ENCODE measurements around the gene LEMD2. TPM values are rescaled to one million over a fixed set of nuclear protein-coding genes. Genes with fewer than 3 reads are reported as not detected.
A peak's percentile ranks its signal among the peaks of the same experiment; 100 is the strongest.

LEMD2 gene
- polyA plus RNA-seq, 1 of the 3 experiments (the other 2 are of a cell fraction), result 56.5 TPM

GRCh38 chr6:33782561-33782960 lies 6.4 kb downstream of the LEMD2 start (continued):
- TF ChIP-seq TAF1 (IDR thresholded peaks at IDR 0.05; ENCODE audit: borderline replicate concordance, low read depth, low read length) (no peak), TEAD4 (IDR thresholded peaks at IDR 0.05; ENCODE audit: borderline replicate concordance, insufficient read depth) (no peak), SMC3 (IDR thresholded peaks at IDR 0.05; ENCODE audit: low read depth, low read length) (no peak), FOSL2 (IDR thresholded peaks at IDR 0.05; ENCODE audit: borderline replicate concordance, low read depth) (no peak)
- TF ChIP-seq, protein P1, sequence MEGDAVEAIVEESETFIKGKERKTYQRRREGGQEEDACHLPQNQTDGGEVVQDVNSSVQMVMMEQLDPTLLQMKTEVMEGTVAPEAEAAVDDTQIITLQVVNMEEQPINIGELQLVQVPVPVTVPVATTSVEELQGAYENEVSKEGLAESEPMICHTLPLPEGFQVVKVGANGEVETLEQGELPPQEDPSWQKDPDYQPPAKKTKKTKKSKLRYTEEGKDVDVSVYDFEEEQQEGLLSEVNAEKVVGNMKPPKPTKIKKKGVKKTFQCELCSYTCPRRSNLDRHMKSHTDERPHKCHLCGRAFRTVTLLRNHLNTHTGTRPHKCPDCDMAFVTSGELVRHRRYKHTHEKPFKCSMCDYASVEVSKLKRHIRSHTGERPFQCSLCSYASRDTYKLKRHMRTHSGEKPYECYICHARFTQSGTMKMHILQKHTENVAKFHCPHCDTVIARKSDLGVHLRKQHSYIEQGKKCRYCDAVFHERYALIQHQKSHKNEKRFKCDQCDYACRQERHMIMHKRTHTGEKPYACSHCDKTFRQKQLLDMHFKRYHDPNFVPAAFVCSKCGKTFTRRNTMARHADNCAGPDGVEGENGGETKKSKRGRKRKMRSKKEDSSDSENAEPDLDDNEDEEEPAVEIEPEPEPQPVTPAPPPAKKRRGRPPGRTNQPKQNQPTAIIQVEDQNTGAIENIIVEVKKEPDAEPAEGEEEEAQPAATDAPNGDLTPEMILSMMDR (IDR thresholded peaks at IDR 0.05), result no peak

GRCh38 chr6:33781131-33781975 lies 7.6 kb downstream of the LEMD2 start:
- no peaks in the 10 kb centered on the region for H3K27me3 ChIP-seq (ENCODE audit: insufficient read depth)
- peaks cover 14% of the 10 kb centered on the region for H4K20me1 ChIP-seq (ENCODE audit: insufficient read depth)
- POLR2A ChIA-PET, result interaction anchor here (0.7 kb wide), 1 partner anchor 288 kb away, joined by 3 read pairs; no protein-coding TSS in a partner anchor
- CTCF ChIA-PET, result interaction anchor here (0.6 to 5.7 kb wide), 6 partner anchors 12 to 374 kb away, joined by 3 to 63 read pairs (median 4); partner anchors contain the start of gene UQCC2
- WGBS (ENCODE audit: low lambda C conversion rate), result 23% methylated on average over 7 of the region's 16 CpGs
- no peak for TF ChIP-seq RXRA (IDR thresholded peaks at IDR 0.05; ENCODE audit: borderline replicate concordance, low read depth)
- peak; percentile 53; the same call in 1 of the 2 replicates for TF ChIP-seq MEF2A (IDR thresholded peaks at IDR 0.05; ENCODE audit: borderline replicate concordance, low read depth)
- TF ChIP-seq FOXJ3 (CRISPR knock-in tag; IDR thresholded peaks at IDR 0.05), result no peak
- TF ChIP-seq, protein P2, sequence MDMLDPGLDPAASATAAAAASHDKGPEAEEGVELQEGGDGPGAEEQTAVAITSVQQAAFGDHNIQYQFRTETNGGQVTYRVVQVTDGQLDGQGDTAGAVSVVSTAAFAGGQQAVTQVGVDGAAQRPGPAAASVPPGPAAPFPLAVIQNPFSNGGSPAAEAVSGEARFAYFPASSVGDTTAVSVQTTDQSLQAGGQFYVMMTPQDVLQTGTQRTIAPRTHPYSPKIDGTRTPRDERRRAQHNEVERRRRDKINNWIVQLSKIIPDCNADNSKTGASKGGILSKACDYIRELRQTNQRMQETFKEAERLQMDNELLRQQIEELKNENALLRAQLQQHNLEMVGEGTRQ (IDR thresholded peaks at IDR 0.05; ENCODE audit: borderline replicate concordance, low read depth, low read length), result no peak
- TF ChIP-seq GABPA (IDR thresholded peaks at IDR 0.05; ENCODE audit: low read depth), result no peak
- TF ChIP-seq MAX (IDR thresholded peaks at IDR 0.05; ENCODE audit: low read depth), result 0 out of 2 replicates have a peak, but pooled peaks have one; percentile 34
- TF ChIP-seq MXI1 (IDR thresholded peaks at IDR 0.05; ENCODE audit: low read depth, low read length), result no peak
- TF ChIP-seq NFIC (IDR thresholded peaks at IDR 0.05; ENCODE audit: borderline replicate concordance), result peak; percentile 53
- TF ChIP-seq JUND (IDR thresholded peaks at IDR 0.05), result peak; percentile 85
- peak in 1 of 2 experiments; percentile 62; a peak in 1 of 4 replicates for TF ChIP-seq EP300 (IDR thresholded peaks at IDR 0.05; ENCODE audit: borderline replicate concordance in 1 of 2, low read depth in 1 of 2, low read length in 1 of 2)
- TF ChIP-seq FOSL2 (IDR thresholded peaks at IDR 0.05; ENCODE audit: borderline replicate concordance, low read depth), result peak; percentile 78
- peak; percentile 59 for TF ChIP-seq TCF12 (IDR thresholded peaks at IDR 0.05)
- peak; percentile 85; the same call in 1 of the 2 replicates for TF ChIP-seq TEAD4 (IDR thresholded peaks at IDR 0.05; ENCODE audit: borderline replicate concordance, insufficient read depth)
- TF ChIP-seq POLR2AphosphoS5 (IDR thresholded peaks at IDR 0.05; ENCODE audit: low read depth, low read length), result peak; percentile 32; the same call in 1 of the 2 replicates
- TF ChIP-seq, protein P3, sequence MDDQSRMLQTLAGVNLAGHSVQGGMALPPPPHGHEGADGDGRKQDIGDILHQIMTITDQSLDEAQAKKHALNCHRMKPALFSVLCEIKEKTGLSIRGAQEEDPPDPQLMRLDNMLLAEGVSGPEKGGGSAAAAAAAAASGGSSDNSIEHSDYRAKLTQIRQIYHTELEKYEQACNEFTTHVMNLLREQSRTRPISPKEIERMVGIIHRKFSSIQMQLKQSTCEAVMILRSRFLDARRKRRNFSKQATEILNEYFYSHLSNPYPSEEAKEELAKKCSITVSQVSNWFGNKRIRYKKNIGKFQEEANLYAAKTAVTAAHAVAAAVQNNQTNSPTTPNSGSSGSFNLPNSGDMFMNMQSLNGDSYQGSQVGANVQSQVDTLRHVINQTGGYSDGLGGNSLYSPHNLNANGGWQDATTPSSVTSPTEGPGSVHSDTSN (IDR thresholded peaks at IDR 0.05), result peak; percentile 14; the same call in 1 of the 2 replicates
- TF ChIP-seq RAD21 (IDR thresholded peaks at IDR 0.05; ENCODE audit: low read length), result no peak
- no peak for TF ChIP-seq FOXM1 (IDR thresholded peaks at IDR 0.05; ENCODE audit: low read depth)
- TF ChIP-seq, protein P4, sequence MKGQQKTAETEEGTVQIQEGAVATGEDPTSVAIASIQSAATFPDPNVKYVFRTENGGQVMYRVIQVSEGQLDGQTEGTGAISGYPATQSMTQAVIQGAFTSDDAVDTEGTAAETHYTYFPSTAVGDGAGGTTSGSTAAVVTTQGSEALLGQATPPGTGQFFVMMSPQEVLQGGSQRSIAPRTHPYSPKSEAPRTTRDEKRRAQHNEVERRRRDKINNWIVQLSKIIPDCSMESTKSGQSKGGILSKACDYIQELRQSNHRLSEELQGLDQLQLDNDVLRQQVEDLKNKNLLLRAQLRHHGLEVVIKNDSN (IDR thresholded peaks at IDR 0.05; ENCODE audit: borderline replicate concordance, low read depth), result no peak
- TF ChIP-seq IRF3 (IDR thresholded peaks at IDR 0.05; ENCODE audit: low read depth, low read length), result no peak
- no peak for DNase-seq
- peak overlapping the region; percentile 71 for H3K4me2 ChIP-seq
- H3K27ac ChIP-seq (ENCODE audit: low read depth in 2 of 2, low read length in 1 of 2), result peak overlapping the region; percentile 73 to 79
- no peaks in the 10 kb centered on the region for H3K9me3 ChIP-seq
- no peaks in the 10 kb centered on the region for H3K9me2 ChIP-seq
- H3K4me1 ChIP-seq (ENCODE audit: control insufficient read depth in 1 of 2, insufficient read depth in 2 of 2, low read depth in 1 of 2, low read length in 1 of 2), result peaks cover 25 to 36% of the 10 kb centered on the region in 2 experiments
- H3K79me2 ChIP-seq (ENCODE audit: insufficient read depth), result peaks cover 43% of the 10 kb centered on the region
- peaks cover 55 to 88% of the 10 kb centered on the region in 2 experiments for H3K36me3 ChIP-seq (replicated peaks in 1 of 2; ENCODE audit: control insufficient read depth in 1 of 2, insufficient read depth in 2 of 2, low read length in 1 of 2)
- no peak overlapping the region for H2AFZ ChIP-seq (ENCODE audit: low read depth)
- no peak overlapping the region for H3K4me3 ChIP-seq (ENCODE audit: low read depth in 2 of 2, low read length in 1 of 2)
- H3F3A ChIP-seq (replicated peaks; ENCODE audit: insufficient read depth), result peaks cover 16% of the 10 kb centered on the region
- H3K9ac ChIP-seq, result peak overlapping the region; percentile 18; the same call in 1 of the 2 replicates
